ENCODE results near the gene DDIT3. TPM values are rescaled to one million over a fixed set of nuclear protein-coding genes. Genes with fewer than 3 reads are reported as not detected.
"Not testable (repeated sequence)": the region's sequence is repeated elsewhere in the genome, so short reads cannot be mapped to it uniquely, and the experiment has no call there.

DDIT3 gene
- total RNA-seq, 2 experiments from 2014 or later = 28.0 TPM

- H3K4me1 Mint-ChIP-seq (ENCODE audit: low read depth) = no peaks in the 10 kb centered on the region
- no peak for ATAC-seq
- ChIA-PET POLR2A (interaction anchor here (1.2 kb wide), 1 partner anchor 160 kb away, joined by 3 read pairs; no protein-coding TSS in a partner anchor), CTCF (interaction anchor here (1.0 to 3.1 kb wide), 3 partner anchors 8 to 21 kb away, joined by 3 to 13 read pairs (median 7); no protein-coding TSS in a partner anchor)
- no peak for DNase-seq
- intact Hi-C loops (cut with micrococcal nuclease) = no loop called here
- no peak for TF ChIP-seq CTCF (IDR thresholded peaks at IDR 0.05)
- no peak overlapping the region for H3K27ac Mint-ChIP-seq
- no peak overlapping the region for H3K4me3 Mint-ChIP-seq
- H3K36me3 Mint-ChIP-seq (ENCODE audit: low read depth) = no peaks in the 10 kb centered on the region
- H3K9me3 Mint-ChIP-seq = no peaks in the 10 kb centered on the region
- H3K27me3 Mint-ChIP-seq = no peaks in the 10 kb centered on the region
Observed at GRCh38 chr12:57563358-57563757, 43.0 kb upstream of the DDIT3 start.

- CTCF ChIA-PET = interaction anchor here (1.5 to 3.1 kb wide), 3 partner anchors 10 to 61 kb away, joined by 4 to 13 read pairs (median 7); no protein-coding TSS in a partner anchor
- intact Hi-C loops (cut with micrococcal nuclease); H3K9me3 Mint-ChIP-seq; H3K36me3 Mint-ChIP-seq (ENCODE audit: low read depth); H3K27me3 Mint-ChIP-seq; POLR2A ChIA-PET; H3K27ac Mint-ChIP-seq; H3K4me1 Mint-ChIP-seq (ENCODE audit: low read depth); DNase-seq; H3K4me3 Mint-ChIP-seq; ATAC-seq: not testable (repeated sequence)
Observed at GRCh38 chr12:57561117-57561516, 40.8 kb upstream of the DDIT3 start.

GRCh38 chr12:57560516-57560915 is 40.2 kb upstream of the DDIT3 start:
- intact Hi-C loops (cut with micrococcal nuclease) = no loop called here
- no peak for ATAC-seq
- no peaks in the 10 kb centered on the region for H3K36me3 Mint-ChIP-seq (ENCODE audit: low read depth)
- no peak overlapping the region for H3K27ac Mint-ChIP-seq
- no peaks in the 10 kb centered on the region for H3K9me3 Mint-ChIP-seq
- CTCF ChIA-PET = interaction anchor here (1.5 to 3.1 kb wide), 2 partner anchors 24 to 62 kb away, joined by 4 to 13 read pairs; no protein-coding TSS in a partner anchor
- H3K4me1 Mint-ChIP-seq (ENCODE audit: low read depth) = no peaks in the 10 kb centered on the region
- no peak for TF ChIP-seq CTCF (IDR thresholded peaks at IDR 0.05)
- no peaks in the 10 kb centered on the region for H3K27me3 Mint-ChIP-seq
- H3K4me3 Mint-ChIP-seq = no peak overlapping the region
- POLR2A ChIA-PET = interaction anchor here (0.6 kb wide), 1 partner anchor 95 kb away, joined by 4 read pairs; no protein-coding TSS in a partner anchor
- DNase-seq = no peak

GRCh38 chr12:57558864-57559263 is 38.5 kb upstream of the DDIT3 start:
- no peak for TF ChIP-seq CTCF (IDR thresholded peaks at IDR 0.05)
- no peak overlapping the region for H3K4me3 Mint-ChIP-seq
- ATAC-seq = no peak
- ChIA-PET POLR2A (no interaction called here), CTCF (interaction anchor here (1.1 kb wide), 1 partner anchor 24 kb away, joined by 6 read pairs; no protein-coding TSS in a partner anchor)
- H3K27ac Mint-ChIP-seq = no peak overlapping the region
- H3K4me1 Mint-ChIP-seq (ENCODE audit: low read depth) = no peaks in the 10 kb centered on the region
- H3K27me3 Mint-ChIP-seq = no peaks in the 10 kb centered on the region
- DNase-seq = no peak
- intact Hi-C loops (cut with micrococcal nuclease) = no loop called here
- H3K9me3 Mint-ChIP-seq = no peaks in the 10 kb centered on the region
- no peaks in the 10 kb centered on the region for H3K36me3 Mint-ChIP-seq (ENCODE audit: low read depth)

- DNase-seq (no peak), ATAC-seq (no peak)
- no peak overlapping the region for H3K4me3 Mint-ChIP-seq
- intact Hi-C loops (cut with micrococcal nuclease) = no loop called here
- ChIA-PET POLR2A (no interaction called here), CTCF (interaction anchor here (1.0 to 1.4 kb wide), 2 partner anchors 29 to 96 kb away, joined by 3 read pairs; no protein-coding TSS in a partner anchor)
- H3K36me3 Mint-ChIP-seq (ENCODE audit: low read depth) = no peaks in the 10 kb centered on the region
- H3K27ac Mint-ChIP-seq = no peak overlapping the region
- peaks cover 2% of the 10 kb centered on the region for H3K27me3 Mint-ChIP-seq
- no peaks in the 10 kb centered on the region for H3K9me3 Mint-ChIP-seq
- no peak for TF ChIP-seq CTCF (IDR thresholded peaks at IDR 0.05)
- H3K4me1 Mint-ChIP-seq (ENCODE audit: low read depth) = peaks cover 4% of the 10 kb centered on the region
Observed at GRCh38 chr12:57554897-57555296, 34.6 kb upstream of the DDIT3 start.

Measured in activated CD8-positive, alpha-beta T cell treated with anti-CD3 and anti-CD28 coated beads for 36 hours (primary cell).